Inflammatory macrophage (primary cell): Measurements from ENCODE around the gene GCHFR.

Experiments
- DNase-seq, 2 donors: peaks; one replicate each; pipeline ENCODE4 v3.0.0-alpha.2; 2020 to 2022
- total RNA-seq, 18 experiments: gene quantifications; one replicate each; lab custom pipeline; 2026; ENCODE audit warnings: mixed read lengths in 6 of 18, inconsistent platforms in 2 of 18; lab: John Stamatoyannopoulos, UW

GCHFR gene
- total RNA-seq = 12.3 to 170 (median 62.9) reads per million in 18 experiments

- DNase-seq = peak; percentile 72 to 86
Measured at GRCh38 chr15:40763801-40764628, at the start of gene GCHFR. Gene GCHFR (plus strand): TSS chr15:40764068. CDS start chr15:40764181, 113 bp downstream.

GRCh38 chr15:40714144-40714543 is 49.7 kb upstream of the GCHFR start:
- DNase-seq = no peak

DNA sequence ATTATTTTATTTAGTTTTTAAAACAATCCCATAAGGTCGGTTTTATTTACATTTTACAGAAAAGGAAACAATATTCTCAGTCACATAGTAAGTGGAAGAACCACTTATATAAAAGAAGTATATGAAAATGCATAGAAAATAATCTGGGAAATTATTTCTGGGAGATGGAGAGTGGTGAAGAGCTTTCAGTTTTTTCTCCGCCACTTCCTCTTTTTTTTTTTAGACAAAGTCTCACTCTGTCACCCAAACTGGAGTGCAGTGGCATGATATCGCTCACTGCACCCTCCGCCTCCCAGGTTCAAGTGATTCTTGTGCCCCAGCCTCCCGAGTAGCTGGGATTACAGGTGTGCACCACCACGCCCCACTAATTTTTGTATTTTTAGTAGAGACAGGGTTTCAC is 47.7 kb upstream of the GCHFR start:
- no peak for DNase-seq

DNA sequence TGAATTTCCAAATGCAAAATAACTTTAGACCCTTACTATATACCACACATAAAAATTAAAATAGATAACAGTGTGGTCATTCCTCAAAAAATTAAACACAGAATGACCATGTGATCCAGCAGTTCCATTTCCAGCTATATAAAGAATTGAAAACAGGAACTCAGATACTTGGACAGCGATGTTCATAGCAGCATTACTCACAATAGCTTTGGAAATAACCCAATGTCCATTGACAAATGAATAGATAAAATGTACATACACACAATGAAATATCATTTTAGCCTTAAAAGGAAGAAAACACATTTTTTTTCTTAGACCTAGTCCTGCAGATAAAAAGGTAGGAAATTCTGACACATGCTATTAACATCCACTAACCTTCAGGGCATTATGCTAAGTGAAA is 42.2 kb upstream of the GCHFR start:
- peak; percentile 36 to 47 for DNase-seq

DNA sequence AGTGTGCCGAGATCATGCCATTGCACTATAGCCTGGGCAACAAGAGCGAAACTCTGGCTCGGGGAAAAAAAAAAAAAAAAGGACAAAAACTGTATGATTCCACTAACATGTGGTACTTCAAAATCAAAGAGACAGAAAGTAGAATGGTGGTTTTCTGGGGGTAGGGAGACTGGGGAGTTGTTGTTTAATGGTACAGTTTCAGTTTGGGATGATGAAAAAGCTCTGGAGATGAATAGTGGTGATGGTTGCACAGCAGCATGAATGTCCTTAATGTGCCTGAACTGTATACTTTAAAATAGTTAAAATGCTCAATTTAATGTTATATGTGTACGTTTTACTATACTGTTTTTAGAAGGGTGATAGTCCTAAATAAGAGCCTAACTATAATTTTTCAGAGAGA is 41.5 kb upstream of the GCHFR start:
- no peak for DNase-seq

GRCh38 chr15:40722934-40723333 is 40.9 kb upstream of the GCHFR start:
- DNase-seq = no peak

- no peak for DNase-seq
Measured at GRCh38 chr15:40723919-40724318, 39.9 kb upstream of the GCHFR start.

- no peak for DNase-seq
Measured at GRCh38 chr15:40731034-40731433, 32.8 kb upstream of the GCHFR start.

- no peak for DNase-seq
Measured at GRCh38 chr15:40736575-40736974, 27.3 kb upstream of the GCHFR start.

- no peak for DNase-seq
Measured at GRCh38 chr15:40737048-40737447, 26.8 kb upstream of the GCHFR start.

DNA sequence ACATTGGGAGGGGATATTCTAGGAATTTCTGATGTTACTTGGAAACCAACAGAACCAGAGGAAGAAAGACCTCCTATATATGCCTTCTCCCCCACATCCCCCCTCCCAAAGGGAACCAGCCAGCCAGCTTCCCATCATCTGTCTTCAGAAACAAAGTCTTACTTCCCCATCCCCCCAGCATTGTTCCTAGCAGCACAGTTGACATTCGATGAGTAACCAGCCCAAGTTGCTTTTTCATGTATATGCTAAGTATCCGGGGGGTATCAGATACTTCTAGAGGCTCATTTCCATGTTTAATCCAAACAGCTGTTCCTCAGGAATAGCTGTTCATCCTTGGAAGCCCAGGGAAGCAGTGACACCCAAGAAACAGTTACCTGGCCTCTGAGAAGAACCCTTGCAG is 24.8 kb upstream of the GCHFR start:
- DNase-seq = no peak

- DNase-seq = no peak
Measured at GRCh38 chr15:40739854-40740253, 24.0 kb upstream of the GCHFR start.

DNA sequence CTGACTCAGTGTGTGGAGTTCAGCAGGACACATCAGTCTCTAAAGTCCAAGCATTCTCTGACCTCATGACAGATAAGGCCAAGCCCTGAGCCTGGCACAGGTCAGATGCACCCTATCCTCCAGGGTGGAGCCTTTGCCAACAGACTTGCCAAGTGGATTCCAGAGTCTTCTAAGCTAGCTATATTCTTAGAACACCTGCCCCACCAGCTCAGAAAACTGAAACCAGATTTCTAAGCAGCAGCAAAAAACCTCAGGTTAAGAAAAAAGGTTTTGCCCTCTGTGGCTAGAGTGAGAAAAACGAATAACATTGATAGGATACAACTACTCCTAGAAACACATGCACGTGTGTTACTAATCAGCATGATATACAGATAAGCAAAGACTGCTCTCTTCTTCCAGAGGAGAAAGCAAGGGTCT is 20.4 kb upstream of the GCHFR start:
- DNase-seq = no peak

- peak; percentile 96 for DNase-seq
Measured at GRCh38 chr15:40743921-40744814, 19.7 kb upstream of the GCHFR start.

- DNase-seq = no peak
Measured at GRCh38 chr15:40744815-40745152, 19.1 kb upstream of the GCHFR start.

GRCh38 chr15:40746916-40747418 is 16.9 kb upstream of the GCHFR start:
- peak; percentile 69 to 72 for DNase-seq

DNA sequence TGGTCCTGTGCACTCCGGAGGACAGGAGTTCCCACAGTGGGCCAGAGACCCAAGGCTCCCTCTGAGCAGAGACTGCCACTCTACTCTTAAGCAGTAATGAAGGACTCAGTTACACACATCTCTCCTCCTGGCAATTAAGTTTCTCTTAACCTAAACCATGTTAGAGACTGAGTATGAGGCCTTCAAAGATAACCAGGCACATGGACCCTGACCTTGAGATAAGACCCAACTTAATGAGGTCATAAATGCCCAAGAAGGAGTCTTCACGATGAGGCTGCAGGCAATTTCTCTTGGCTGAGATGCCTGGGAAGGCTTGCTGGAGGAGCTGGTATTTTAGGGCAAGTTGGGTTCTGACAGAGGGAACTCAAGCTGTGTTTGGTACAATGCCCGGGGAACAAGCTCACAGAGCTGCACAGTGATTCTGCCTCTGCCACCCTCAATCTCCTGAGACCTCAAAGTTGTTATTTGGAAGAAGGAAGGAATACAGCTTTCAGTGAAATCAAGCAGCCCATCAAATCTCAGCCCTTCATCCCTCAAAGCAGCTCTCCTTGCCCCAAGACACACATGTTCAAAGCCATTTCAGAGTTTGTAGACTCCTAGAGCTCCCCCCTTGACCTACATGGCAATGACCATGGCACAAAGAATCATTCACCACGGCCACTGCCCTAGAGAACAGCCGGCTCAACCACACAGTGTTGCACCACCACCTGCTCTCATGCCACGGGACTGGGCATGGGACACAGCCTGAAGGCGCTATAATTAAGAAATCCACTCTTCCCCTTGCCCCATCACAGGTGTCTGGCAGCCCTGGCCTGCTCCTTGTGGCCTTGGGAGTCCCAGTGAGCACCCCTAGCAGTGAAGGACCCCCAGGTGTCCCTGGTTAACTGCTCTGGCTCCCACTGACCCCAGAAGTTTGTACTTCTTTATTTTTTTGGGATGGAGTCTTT is 15.9 kb upstream of the GCHFR start:
- peak; percentile 84 to 89 for DNase-seq

GRCh38 chr15:40749151-40749630 is 14.7 kb upstream of the GCHFR start:
- DNase-seq = no peak

GRCh38 chr15:40750885-40751284 is 13.0 kb upstream of the GCHFR start:
- DNase-seq = no peak

GRCh38 chr15:40751745-40752144 is 12.1 kb upstream of the GCHFR start:
- DNase-seq = no peak

DNA sequence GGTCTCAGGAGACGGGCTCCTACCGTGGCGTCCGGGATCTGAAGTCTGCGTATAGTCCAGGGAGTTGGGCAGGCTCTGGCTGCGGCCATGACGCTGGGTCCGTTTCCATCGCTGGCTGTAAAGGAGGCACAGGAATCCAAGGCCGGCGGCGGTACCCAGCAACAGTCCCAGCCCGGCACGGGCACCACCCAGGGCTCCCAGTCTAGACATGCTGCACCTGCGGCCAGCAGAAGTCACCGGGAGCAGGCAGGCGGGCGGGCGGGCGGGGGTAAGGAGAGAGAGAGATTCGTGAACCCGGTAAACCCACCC is 9.3 kb upstream of the GCHFR start:
- DNase-seq = no peak
